B cell (primary cell): ENCODE results near the gene NLGN1.

Experiments used
- EZH2 ChIP-seq: IDR thresholded peaks from 2 replicates; pipeline ENCODE4 v1.6.1; 2012; ENCODE audit warnings: borderline replicate concordance, low read depth, mild to moderate bottlenecking, moderate library complexity, low read length; ENCODE audit not compliant: insufficient read depth, poor library complexity, severe bottlenecking
- TF ChIP-seq, protein P1 (sequence below): fragments of 200-600 bp; IDR thresholded peaks from one replicate; pipeline ENCODE4 v1.8.0; 2022; ENCODE audit warnings: antibody characterized with exemption, mild to moderate bottlenecking

DNA sequence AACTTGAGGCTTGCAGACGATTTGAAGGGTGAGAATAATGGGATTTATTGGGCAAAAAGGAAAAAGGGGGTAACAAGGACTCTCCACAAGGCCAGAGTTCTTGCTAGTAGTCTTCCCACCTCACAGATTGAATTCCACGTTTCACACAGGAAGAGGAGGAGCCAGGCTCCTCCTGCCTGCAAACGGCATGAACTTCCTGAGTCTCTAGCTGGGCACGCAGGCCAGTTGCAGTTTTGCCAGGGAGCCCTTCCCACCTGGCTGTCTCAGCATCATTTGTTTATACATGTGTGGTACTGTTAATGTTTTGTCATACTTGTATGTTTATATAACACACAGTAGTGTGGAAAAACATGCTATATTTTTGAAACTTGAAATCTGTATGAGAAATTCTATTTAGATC lies 155.0 kb downstream of the NLGN1 start:
- TF ChIP-seq, protein P1, sequence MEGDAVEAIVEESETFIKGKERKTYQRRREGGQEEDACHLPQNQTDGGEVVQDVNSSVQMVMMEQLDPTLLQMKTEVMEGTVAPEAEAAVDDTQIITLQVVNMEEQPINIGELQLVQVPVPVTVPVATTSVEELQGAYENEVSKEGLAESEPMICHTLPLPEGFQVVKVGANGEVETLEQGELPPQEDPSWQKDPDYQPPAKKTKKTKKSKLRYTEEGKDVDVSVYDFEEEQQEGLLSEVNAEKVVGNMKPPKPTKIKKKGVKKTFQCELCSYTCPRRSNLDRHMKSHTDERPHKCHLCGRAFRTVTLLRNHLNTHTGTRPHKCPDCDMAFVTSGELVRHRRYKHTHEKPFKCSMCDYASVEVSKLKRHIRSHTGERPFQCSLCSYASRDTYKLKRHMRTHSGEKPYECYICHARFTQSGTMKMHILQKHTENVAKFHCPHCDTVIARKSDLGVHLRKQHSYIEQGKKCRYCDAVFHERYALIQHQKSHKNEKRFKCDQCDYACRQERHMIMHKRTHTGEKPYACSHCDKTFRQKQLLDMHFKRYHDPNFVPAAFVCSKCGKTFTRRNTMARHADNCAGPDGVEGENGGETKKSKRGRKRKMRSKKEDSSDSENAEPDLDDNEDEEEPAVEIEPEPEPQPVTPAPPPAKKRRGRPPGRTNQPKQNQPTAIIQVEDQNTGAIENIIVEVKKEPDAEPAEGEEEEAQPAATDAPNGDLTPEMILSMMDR: no peak
- TF ChIP-seq EZH2: no peak
